NCI-H526 (cell line): ENCODE data around the gene CD200.
"Not testable (repeated sequence)": the region's sequence is repeated elsewhere in the genome, so short reads cannot be mapped to it uniquely, and the experiment has no call there.

Experiments
- DNase-seq, 2 experiments: peaks; one replicate each; lab custom pipeline; 2025; lab: John Stamatoyannopoulos, UW

Gene CD200

DNA sequence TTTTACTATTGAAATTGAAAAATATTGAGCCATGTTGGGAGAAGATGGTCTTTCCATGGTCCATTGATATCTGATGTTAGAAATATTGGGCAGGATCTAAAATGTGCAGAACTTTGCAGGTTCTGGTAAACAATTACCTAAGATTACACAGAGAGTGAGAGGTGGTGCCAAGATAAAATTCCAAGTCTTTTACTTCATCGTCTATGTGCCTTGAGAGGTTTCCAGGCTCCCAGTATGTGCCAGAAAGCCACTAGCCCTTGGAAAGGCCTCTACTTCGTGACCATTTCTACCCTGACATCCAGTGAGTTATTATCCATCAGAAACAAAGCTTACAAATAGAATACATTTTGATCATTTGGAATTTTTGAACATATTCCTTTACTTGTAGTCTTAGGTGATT is 27.6 kb downstream of the CD200 start:
- DNase-seq = no peak

DNA sequence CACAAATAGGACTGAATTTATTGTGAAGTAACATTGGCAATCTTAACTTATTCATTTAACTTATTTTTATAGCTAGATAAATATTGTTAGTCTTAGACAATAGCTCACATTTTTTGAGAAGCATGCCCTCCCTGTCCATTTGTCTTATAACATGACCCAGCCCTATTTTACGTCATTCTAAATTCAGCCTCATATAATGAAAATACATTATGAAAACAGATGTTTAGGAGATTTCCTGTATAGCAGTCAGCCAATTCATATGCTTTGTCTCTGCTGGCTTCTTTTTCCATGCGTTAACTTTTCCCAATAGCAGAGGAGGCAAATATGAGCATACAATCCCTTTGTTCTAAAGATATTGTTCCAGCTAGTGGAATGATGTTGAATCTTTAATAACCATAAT is 29.3 kb downstream of the CD200 start:
- DNase-seq = no peak

- DNase-seq = no peak
Measured at GRCh38 chr3:112364291-112364690, 31.3 kb downstream of the CD200 start.

GRCh38 chr3:112365035-112365434 is 32.1 kb downstream of the CD200 start:
- no peak for DNase-seq

DNA sequence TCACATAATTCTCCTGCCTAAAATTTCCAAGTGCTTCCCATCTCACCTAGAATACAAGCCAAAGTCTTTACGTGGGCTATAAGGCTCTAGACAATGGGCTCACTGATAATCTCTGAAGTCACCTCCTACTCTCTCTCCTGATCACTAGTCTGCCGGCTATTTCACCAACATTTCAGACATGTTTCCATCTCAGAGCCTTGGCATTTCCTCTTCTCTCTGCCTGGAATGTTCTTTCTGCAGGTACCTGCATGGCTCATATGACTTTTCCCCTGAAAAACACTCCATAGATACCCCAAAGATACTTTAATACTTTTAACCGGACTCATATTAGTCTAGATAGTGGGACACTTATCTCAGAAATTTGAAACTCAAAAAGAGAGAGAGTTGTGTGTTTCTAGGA is 32.7 kb downstream of the CD200 start:
- no peak for DNase-seq

- no peak for DNase-seq
Measured at GRCh38 chr3:112366522-112366921, 33.6 kb downstream of the CD200 start.

GRCh38 chr3:112371569-112371968 is 38.6 kb downstream of the CD200 start:
- no peak for DNase-seq

- DNase-seq = no peak
Measured at GRCh38 chr3:112372396-112372795, 39.4 kb downstream of the CD200 start.

GRCh38 chr3:112373476-112373875 is 40.5 kb downstream of the CD200 start:
- no peak for DNase-seq

GRCh38 chr3:112373924-112374323 is 41.0 kb downstream of the CD200 start:
- no peak for DNase-seq

- no peak for DNase-seq
Measured at GRCh38 chr3:112374333-112374734, 41.4 kb downstream of the CD200 start.

- no peak for DNase-seq
Measured at GRCh38 chr3:112375117-112375516, 42.2 kb downstream of the CD200 start.

DNA sequence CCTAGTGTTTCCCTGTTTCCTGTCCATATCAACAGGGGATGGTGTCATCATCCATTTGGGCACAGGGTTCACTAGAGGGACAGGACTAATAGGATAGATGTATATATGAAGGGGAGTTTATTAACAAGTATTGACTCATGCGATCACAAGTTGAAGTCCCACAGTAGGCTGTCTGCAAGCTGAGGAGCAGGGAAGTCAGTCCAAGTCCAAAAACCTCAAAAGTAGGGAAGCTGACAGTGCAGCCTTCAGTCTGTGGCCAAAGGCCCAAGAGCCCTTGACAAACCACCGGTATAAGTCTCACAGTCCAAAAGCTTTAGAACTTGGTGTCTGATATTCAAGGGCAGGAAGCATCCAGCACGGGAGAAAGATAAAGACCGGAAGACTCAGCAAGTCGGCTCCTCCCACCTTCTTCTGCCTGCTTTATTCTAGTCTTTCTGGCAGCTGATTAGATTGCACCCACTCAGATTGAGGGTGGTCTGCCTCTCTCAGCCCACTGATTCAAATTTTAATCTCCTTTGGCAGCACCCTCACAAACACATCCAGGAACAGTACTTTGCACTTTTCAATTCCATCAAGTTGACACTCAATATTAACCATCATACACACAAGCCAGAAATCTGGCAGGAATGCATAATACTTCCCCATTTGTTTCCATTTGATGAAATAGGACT is 43.4 kb downstream of the CD200 start:
- DNase-seq = no peak

DNA sequence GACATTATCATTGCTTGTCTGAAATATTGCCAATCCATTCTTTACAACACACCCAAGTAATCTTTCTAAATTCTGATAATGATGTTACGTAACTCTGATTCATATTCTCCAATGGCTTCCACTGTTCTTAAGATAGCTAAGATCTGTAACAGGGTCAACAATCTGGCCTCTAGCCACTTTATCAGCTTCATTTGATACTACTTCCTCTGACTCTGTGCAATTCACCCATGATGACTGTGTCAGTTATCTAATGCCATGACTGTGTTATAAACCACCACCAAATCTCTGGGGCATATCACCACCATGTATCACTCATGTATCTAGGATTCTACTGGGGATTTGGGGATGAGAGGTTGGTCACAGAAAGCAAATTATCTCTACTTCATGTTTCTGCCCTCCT is 44.0 kb downstream of the CD200 start:
- no peak for DNase-seq

- DNase-seq = no peak
Measured at GRCh38 chr3:112377568-112378071, 44.7 kb downstream of the CD200 start.

DNA sequence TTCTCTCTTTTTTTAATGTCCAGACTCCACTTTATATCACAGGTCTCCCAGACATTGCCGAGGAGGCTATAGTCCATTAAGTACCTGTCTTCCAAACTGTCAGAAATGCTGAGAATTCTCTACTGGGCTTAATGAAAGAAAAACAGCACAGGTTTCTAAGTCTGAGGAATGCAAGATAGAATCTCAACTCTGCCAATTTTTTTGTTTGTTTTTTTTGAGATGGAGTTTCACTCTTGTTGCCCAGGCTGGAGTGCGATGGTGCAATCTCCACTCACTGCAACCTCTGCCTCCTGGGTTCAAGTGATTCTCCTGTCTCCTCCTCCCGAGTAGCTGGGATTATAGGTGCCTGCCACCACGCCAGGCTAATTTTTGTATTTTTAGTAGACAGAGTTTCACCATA is 45.4 kb downstream of the CD200 start:
- not testable (repeated sequence) for DNase-seq

GRCh38 chr3:112379020-112379690 is 46.2 kb downstream of the CD200 start:
- DNase-seq = no peak

GRCh38 chr3:112381673-112382542 is 49.0 kb downstream of the CD200 start:
- no peak for DNase-seq

GRCh38 chr3:112382543-112383160 is 49.7 kb downstream of the CD200 start:
- no peak for DNase-seq

- DNase-seq = no peak
Measured at GRCh38 chr3:112384769-112385168, 51.8 kb downstream of the CD200 start.

GRCh38 chr3:112388972-112389371 is 56.0 kb downstream of the CD200 start:
- no peak for DNase-seq

- no peak for DNase-seq
Measured at GRCh38 chr3:112389961-112390360, 57.0 kb downstream of the CD200 start.
